BLaER1 treated with 17β-estradiol and CSF1 and Interleukin-3, amounts not matched to agents 10 nM and 100 nM (cell line): ENCODE results near the gene MYO1B.

ENCODE experiments used
- H3K27ac ChIP-seq, 11 experiments: shearing (Covaris generic); formaldehyde crosslinking; 2 replicates each; pipeline ENCODE4 v1.8.1; 2022
- H3K27me3 ChIP-seq, 11 experiments: shearing (Covaris generic); formaldehyde crosslinking; 2 replicates each; pipeline ENCODE4 v1.8.1; 2022
- H3K36me3 ChIP-seq, 11 experiments: shearing (Covaris generic); formaldehyde crosslinking; 2 replicates each; pipeline ENCODE4 v1.8.1; 2022
- H3K4me1 ChIP-seq, 10 experiments: shearing (Covaris generic); formaldehyde crosslinking; 2 replicates each; pipeline ENCODE4 v1.8.1; 2022
- H3K4me2 ChIP-seq, 11 experiments: shearing (Covaris generic); formaldehyde crosslinking; 2 replicates each; pipeline ENCODE4 v1.8.1; 2022
- H3K4me3 ChIP-seq, 10 experiments: shearing (Covaris generic); formaldehyde crosslinking; 2 replicates each; pipeline ENCODE4 v1.8.1; 2022
- H3K9ac ChIP-seq, 11 experiments: shearing (Covaris generic); formaldehyde crosslinking; 2 replicates each; pipeline ENCODE4 v1.8.1; 2022
- H3K9me3 ChIP-seq, 11 experiments: shearing (Covaris generic); formaldehyde crosslinking; replicated peaks in 1 of 11; 2 replicates each; pipeline ENCODE4 v1.8.1; 2022
- H4K20me1 ChIP-seq, 11 experiments: shearing (Covaris generic); formaldehyde crosslinking; 2 replicates each; pipeline ENCODE4 v1.8.1; 2022
- Cebpa-rat ChIP-seq, 11 experiments: shearing (Covaris generic); IDR thresholded peaks; 2 replicates each; pipeline ENCODE4 v1.8.1; 2022

Gene MYO1B

GRCh38 chr2:191351298-191351697 is 106.1 kb downstream of the MYO1B start:
- Histone ChIP-seq H3K27me3 (no peaks in the 10 kb centered on the region), H3K9ac (no peak overlapping the region), H3K9me3 (peaks cover 0 to 7% (median 0%) of the 10 kb centered on the region in 11 experiments; a peak in 2 of 22 replicates), H3K4me3 (no peak overlapping the region), H3K4me1 (peaks cover 0 to 9% (median 4%) of the 10 kb centered on the region in 10 experiments; a peak in 7 of 20 replicates), H3K4me2 (no peak overlapping the region), H4K20me1 (no peaks in the 10 kb centered on the region), H3K27ac (no peak overlapping the region), H3K36me3 (peaks cover 0 to 86% (median 56%) of the 10 kb centered on the region in 11 experiments; a peak in 15 of 22 replicates)
- no peak for TF ChIP-seq Cebpa-rat (IDR thresholded peaks at IDR 0.05)

- Histone ChIP-seq H3K27me3 (no peaks in the 10 kb centered on the region), H3K36me3 (peaks cover 0 to 79% (median 53%) of the 10 kb centered on the region in 11 experiments; a peak in 15 of 22 replicates), H3K4me1 (peaks cover 0 to 3% (median 1%) of the 10 kb centered on the region in 10 experiments; a peak in 7 of 20 replicates), H3K9ac (no peak overlapping the region), H3K4me3 (no peak overlapping the region), H3K27ac (no peak overlapping the region), H3K4me2 (no peak overlapping the region), H4K20me1 (no peaks in the 10 kb centered on the region), H3K9me3 (peaks cover 0 to 7% (median 0%) of the 10 kb centered on the region in 11 experiments; a peak in 2 of 22 replicates)
- TF ChIP-seq Cebpa-rat (IDR thresholded peaks at IDR 0.05): no peak
These were observed 106.7 kb downstream of the MYO1B start for GRCh38 chr2:191351921-191352320.

GRCh38 chr2:191352536-191352935 is 107.3 kb downstream of the MYO1B start:
- H3K27ac ChIP-seq: no peak overlapping the region
- no peak overlapping the region for H3K4me3 ChIP-seq
- no peak overlapping the region for H3K9ac ChIP-seq
- H3K4me1 ChIP-seq: no peaks in the 10 kb centered on the region
- peaks cover 0 to 73% (median 55%) of the 10 kb centered on the region in 11 experiments; a peak in 15 of 22 replicates for H3K36me3 ChIP-seq
- no peaks in the 10 kb centered on the region for H4K20me1 ChIP-seq
- H3K9me3 ChIP-seq: peaks cover 0 to 7% (median 0%) of the 10 kb centered on the region in 11 experiments; a peak in 2 of 22 replicates
- no peak overlapping the region for H3K4me2 ChIP-seq
- no peak for TF ChIP-seq Cebpa-rat (IDR thresholded peaks at IDR 0.05)
- no peaks in the 10 kb centered on the region for H3K27me3 ChIP-seq

- no peak for TF ChIP-seq Cebpa-rat (IDR thresholded peaks at IDR 0.05)
- Histone ChIP-seq H3K36me3 (peaks cover 0 to 62% (median 39%) of the 10 kb centered on the region in 11 experiments; a peak in 13 of 22 replicates), H4K20me1 (no peaks in the 10 kb centered on the region), H3K9ac (no peak overlapping the region), H3K9me3 (peaks cover 0 to 7% (median 0%) of the 10 kb centered on the region in 11 experiments; a peak in 2 of 22 replicates), H3K27me3 (no peaks in the 10 kb centered on the region), H3K27ac (no peak overlapping the region), H3K4me3 (no peak overlapping the region), H3K4me2 (no peak overlapping the region), H3K4me1 (no peaks in the 10 kb centered on the region)
These were observed 110.1 kb downstream of the MYO1B start for GRCh38 chr2:191355170-191355758.

- Histone ChIP-seq H3K27me3 (no peaks in the 10 kb centered on the region), H3K4me3 (no peak overlapping the region), H3K4me2 (no peak overlapping the region), H3K27ac (no peak overlapping the region), H4K20me1 (no peaks in the 10 kb centered on the region), H3K9me3 (peaks cover 0 to 7% (median 0%) of the 10 kb centered on the region in 11 experiments; a peak in 2 of 22 replicates), H3K4me1 (no peaks in the 10 kb centered on the region), H3K36me3 (peaks cover 0 to 63% (median 39%) of the 10 kb centered on the region in 11 experiments; a peak in 14 of 22 replicates), H3K9ac (no peak overlapping the region)
- no peak for TF ChIP-seq Cebpa-rat (IDR thresholded peaks at IDR 0.05)
These were observed 112.5 kb downstream of the MYO1B start for GRCh38 chr2:191357678-191358077.

- H3K4me1 ChIP-seq: no peaks in the 10 kb centered on the region
- H3K4me3 ChIP-seq: no peak overlapping the region
- H3K4me2 ChIP-seq: no peak overlapping the region
- TF ChIP-seq Cebpa-rat (IDR thresholded peaks at IDR 0.05): no peak
- peaks cover 0 to 7% (median 0%) of the 10 kb centered on the region in 11 experiments; a peak in 2 of 22 replicates for H3K9me3 ChIP-seq
- no peak overlapping the region for H3K27ac ChIP-seq
- H3K36me3 ChIP-seq: peaks cover 0 to 63% (median 42%) of the 10 kb centered on the region in 11 experiments; a peak in 14 of 22 replicates
- no peaks in the 10 kb centered on the region for H3K27me3 ChIP-seq
- no peak overlapping the region for H3K9ac ChIP-seq
- H4K20me1 ChIP-seq: no peaks in the 10 kb centered on the region
These were observed 113.3 kb downstream of the MYO1B start for GRCh38 chr2:191358325-191359025.

- Histone ChIP-seq H3K27me3 (no peaks in the 10 kb centered on the region), H3K36me3 (peaks cover 0 to 64% (median 43%) of the 10 kb centered on the region in 11 experiments; a peak in 15 of 22 replicates), H3K4me2 (no peak overlapping the region), H3K9me3 (peaks cover 0 to 7% (median 0%) of the 10 kb centered on the region in 11 experiments; a peak in 2 of 22 replicates), H3K4me3 (no peak overlapping the region), H3K27ac (no peak overlapping the region), H3K9ac (no peak overlapping the region), H4K20me1 (no peaks in the 10 kb centered on the region), H3K4me1 (no peaks in the 10 kb centered on the region)
- no peak for TF ChIP-seq Cebpa-rat (IDR thresholded peaks at IDR 0.05)
These were observed 113.9 kb downstream of the MYO1B start for GRCh38 chr2:191359133-191359532.

GRCh38 chr2:191360918-191361317 is 115.7 kb downstream of the MYO1B start:
- Histone ChIP-seq H3K4me3 (no peak overlapping the region), H4K20me1 (no peaks in the 10 kb centered on the region), H3K9ac (no peak overlapping the region), H3K4me2 (no peak overlapping the region), H3K9me3 (no peaks in the 10 kb centered on the region), H3K27me3 (no peaks in the 10 kb centered on the region), H3K36me3 (peaks cover 0 to 65% (median 46%) of the 10 kb centered on the region in 11 experiments; a peak in 15 of 22 replicates), H3K27ac (no peak overlapping the region), H3K4me1 (no peaks in the 10 kb centered on the region)
- TF ChIP-seq Cebpa-rat (IDR thresholded peaks at IDR 0.05): no peak

- Histone ChIP-seq H4K20me1 (no peaks in the 10 kb centered on the region), H3K27me3 (no peaks in the 10 kb centered on the region), H3K36me3 (peaks cover 0 to 81% (median 55%) of the 10 kb centered on the region in 11 experiments; a peak in 15 of 22 replicates), H3K4me2 (no peak overlapping the region), H3K9ac (no peak overlapping the region), H3K4me3 (no peak overlapping the region), H3K4me1 (no peaks in the 10 kb centered on the region), H3K27ac (no peak overlapping the region), H3K9me3 (no peaks in the 10 kb centered on the region)
- no peak for TF ChIP-seq Cebpa-rat (IDR thresholded peaks at IDR 0.05)
These were observed 117.6 kb downstream of the MYO1B start for GRCh38 chr2:191362841-191363240.
